T-helper 2 cell treated with Interferon-gamma antibody and Interleukin-4, amounts not matched to agents 5 μg/mL and 100 μg/mL, for 36 hours (primary cell): ENCODE measurements around the gene KCNJ5.

ENCODE experiments used
- DNase-seq: peaks from one replicate; pipeline ENCODE4 v3.0.0; 2021; ENCODE audit warnings: low spot score
- H3K27ac Mint-ChIP-seq: one replicate; pipeline ENCODE4 v1.8.0; 2021; ENCODE audit warnings: mild to moderate bottlenecking, mixed read lengths
- H3K27me3 Mint-ChIP-seq: one replicate; pipeline ENCODE4 v1.8.0; 2021; ENCODE audit warnings: low read depth, mixed read lengths
- H3K36me3 Mint-ChIP-seq: one replicate; pipeline ENCODE4 v1.8.0; 2021; ENCODE audit warnings: low read depth, mixed read lengths
- H3K4me1 Mint-ChIP-seq: one replicate; pipeline ENCODE4 v1.8.0; 2021; ENCODE audit warnings: low read depth, mixed read lengths
- H3K4me3 Mint-ChIP-seq: one replicate; pipeline ENCODE4 v1.8.0; 2022; ENCODE audit warnings: mild to moderate bottlenecking, moderate library complexity, mixed read lengths
- H3K9me3 Mint-ChIP-seq: one replicate; pipeline ENCODE4 v1.8.0; 2021; ENCODE audit warnings: mixed read lengths

KCNJ5 gene

DNA sequence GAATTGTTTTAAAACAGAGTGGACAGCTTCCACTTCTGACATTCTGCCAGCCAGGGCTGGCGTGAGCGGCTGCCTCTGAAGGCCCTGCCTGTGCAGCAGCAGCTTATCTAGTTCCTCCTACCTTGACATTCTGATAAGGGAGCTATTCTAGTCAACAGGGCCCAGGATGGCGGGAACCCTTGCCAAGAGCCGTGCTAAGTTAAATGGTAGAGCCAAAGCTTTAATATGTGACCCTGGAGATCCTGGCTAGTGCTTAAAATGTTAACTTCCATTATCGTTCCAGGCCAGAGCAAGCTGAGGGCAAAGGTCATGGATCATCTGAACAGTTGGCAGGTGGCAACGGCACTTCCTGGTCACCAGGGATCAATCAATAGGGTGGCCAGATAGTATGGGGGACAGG lies 3.5 kb downstream of the KCNJ5 start:
- H3K27ac Mint-ChIP-seq: no peak overlapping the region
- no peaks in the 10 kb centered on the region for H3K9me3 Mint-ChIP-seq
- H3K4me1 Mint-ChIP-seq: peaks cover 3% of the 10 kb centered on the region
- peaks cover 62% of the 10 kb centered on the region for H3K27me3 Mint-ChIP-seq
- no peak for DNase-seq
- H3K4me3 Mint-ChIP-seq: no peak overlapping the region
- no peaks in the 10 kb centered on the region for H3K36me3 Mint-ChIP-seq

DNA sequence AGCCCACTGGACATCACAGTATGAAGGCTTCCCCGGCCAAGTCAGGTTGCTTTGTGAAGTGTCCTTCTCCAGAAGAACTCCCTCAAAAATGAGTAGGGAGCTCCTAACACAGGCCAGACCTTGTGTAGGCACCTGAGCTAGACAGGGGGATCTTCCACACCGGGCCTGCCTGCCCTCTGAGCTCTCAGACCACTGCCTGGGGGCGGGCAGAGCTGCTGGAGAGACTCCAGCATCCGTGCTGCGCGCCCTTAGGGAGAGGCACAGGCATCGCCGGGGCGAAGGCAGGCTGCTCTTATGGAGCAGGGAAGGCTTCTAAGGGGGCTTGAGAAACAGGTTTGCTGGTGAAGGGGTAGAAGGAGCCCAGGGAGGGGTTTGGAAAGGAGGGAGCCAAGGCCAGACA lies 4.4 kb downstream of the KCNJ5 start:
- H3K27ac Mint-ChIP-seq: no peak overlapping the region
- H3K9me3 Mint-ChIP-seq: no peaks in the 10 kb centered on the region
- H3K4me1 Mint-ChIP-seq: peaks cover 3% of the 10 kb centered on the region
- H3K36me3 Mint-ChIP-seq: no peaks in the 10 kb centered on the region
- H3K4me3 Mint-ChIP-seq: no peak overlapping the region
- H3K27me3 Mint-ChIP-seq: peaks cover 60% of the 10 kb centered on the region
- DNase-seq: no peak

DNA sequence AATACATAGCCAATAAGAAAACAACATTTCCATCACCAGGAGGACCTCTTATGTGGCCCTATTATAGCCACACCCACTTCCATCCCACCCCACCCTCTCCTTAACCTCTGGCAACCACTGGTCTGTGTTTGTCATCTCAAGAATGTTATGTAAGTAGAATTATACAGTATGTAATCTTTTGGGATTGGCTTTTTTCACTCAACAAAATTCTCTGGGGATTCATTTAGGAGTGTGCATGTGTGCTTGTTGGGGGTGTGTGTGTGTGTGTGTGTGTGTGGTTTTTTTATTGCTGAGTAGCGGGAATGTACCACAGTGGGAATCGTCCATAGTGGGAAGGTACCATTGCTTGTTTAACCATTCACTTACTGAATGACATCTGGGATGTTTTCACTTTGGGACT lies 5.2 kb downstream of the KCNJ5 start:
- no peak overlapping the region for H3K27ac Mint-ChIP-seq
- peaks cover 61% of the 10 kb centered on the region for H3K27me3 Mint-ChIP-seq
- no peaks in the 10 kb centered on the region for H3K36me3 Mint-ChIP-seq
- H3K9me3 Mint-ChIP-seq: no peaks in the 10 kb centered on the region
- peaks cover 3% of the 10 kb centered on the region for H3K4me1 Mint-ChIP-seq
- no peak overlapping the region for H3K4me3 Mint-ChIP-seq
- no peak for DNase-seq

DNA sequence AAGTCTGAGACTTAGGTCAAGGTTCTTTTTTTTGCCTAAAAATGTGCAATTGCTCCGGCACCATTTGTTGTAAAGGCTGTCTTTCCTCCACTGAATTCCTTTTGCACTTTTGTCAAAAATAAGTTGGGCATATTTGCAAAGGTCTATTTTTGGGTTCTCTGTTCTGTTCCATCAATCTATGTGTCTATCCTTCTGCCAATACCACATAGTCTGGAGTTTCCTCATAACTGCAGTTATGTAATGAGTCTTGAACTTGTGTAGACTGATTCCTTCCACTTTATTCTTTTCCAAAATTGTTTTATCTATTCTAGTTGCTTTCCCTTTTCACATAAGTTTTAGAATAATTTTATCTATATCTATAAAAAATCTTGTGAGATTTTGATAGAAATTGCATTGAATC lies 6.7 kb downstream of the KCNJ5 start:
- H3K4me1 Mint-ChIP-seq: peaks cover 3% of the 10 kb centered on the region
- no peak overlapping the region for H3K4me3 Mint-ChIP-seq
- no peaks in the 10 kb centered on the region for H3K9me3 Mint-ChIP-seq
- H3K36me3 Mint-ChIP-seq: no peaks in the 10 kb centered on the region
- H3K27ac Mint-ChIP-seq: no peak overlapping the region
- peaks cover 55% of the 10 kb centered on the region for H3K27me3 Mint-ChIP-seq
- no peak for DNase-seq

DNA sequence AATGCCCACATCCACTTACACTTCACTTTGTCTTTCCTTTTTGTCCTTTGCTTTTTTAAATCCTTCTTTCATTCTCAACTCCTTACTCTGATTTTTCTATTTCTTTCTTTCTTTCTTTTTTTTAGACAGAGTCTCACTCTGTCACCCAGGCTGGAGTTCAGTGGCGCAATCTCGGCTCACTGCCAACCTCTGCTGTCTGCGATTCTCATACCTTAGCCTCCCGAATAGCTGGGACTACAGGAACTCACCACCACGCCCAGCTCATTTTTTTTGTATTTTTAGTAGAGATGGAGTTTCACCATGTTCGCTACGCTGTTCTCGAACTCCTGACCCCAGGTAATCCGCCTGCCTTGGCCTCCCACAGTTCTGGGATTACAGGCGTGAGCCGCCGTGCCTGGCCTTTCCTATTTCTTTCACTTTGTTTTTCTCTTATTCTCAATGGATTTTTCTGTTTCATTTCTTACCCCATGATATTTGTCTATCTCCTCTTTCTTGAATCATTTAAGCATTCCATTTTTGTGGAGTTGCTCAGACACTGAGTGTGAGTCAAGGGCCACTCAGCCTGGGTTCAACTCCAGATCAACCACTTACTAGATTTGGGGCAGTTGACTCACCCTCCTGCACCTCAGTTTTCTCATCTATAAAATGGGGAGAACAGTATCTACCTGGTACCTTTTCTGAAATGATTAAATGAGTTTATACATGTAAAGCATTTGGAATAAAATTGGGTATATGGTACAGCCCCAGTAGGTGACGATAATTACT lies 7.6 kb downstream of the KCNJ5 start:
- no peak for DNase-seq
- H3K4me3 Mint-ChIP-seq: no peak overlapping the region
- peaks cover 3% of the 10 kb centered on the region for H3K4me1 Mint-ChIP-seq
- H3K9me3 Mint-ChIP-seq: no peaks in the 10 kb centered on the region
- H3K27ac Mint-ChIP-seq: no peak overlapping the region
- peaks cover 58% of the 10 kb centered on the region for H3K27me3 Mint-ChIP-seq
- H3K36me3 Mint-ChIP-seq: no peaks in the 10 kb centered on the region

DNA sequence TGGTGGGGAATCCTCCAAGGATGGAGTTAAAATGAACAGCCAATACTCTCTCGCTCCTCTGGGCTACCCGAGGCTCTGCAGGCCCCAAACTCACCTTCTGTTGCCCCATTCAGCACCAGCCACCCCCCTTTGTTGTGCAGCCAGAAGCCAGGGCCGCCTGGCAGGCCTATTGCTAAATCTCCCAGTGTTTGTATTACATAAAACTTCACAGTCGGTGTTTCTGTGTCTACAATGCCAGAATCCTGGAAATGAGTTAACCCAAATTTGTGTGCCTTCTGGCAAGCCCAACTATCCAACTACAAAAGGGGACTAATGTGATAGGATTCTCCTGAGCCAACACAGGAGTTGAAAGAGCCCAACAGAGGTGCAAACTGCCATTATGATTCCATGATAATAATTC lies 9.3 kb downstream of the KCNJ5 start:
- Mint-ChIP-seq H3K4me1 (no peaks in the 10 kb centered on the region), H3K36me3 (no peaks in the 10 kb centered on the region), H3K9me3 (no peaks in the 10 kb centered on the region), H3K27ac (no peak overlapping the region), H3K27me3 (peaks cover 64% of the 10 kb centered on the region), H3K4me3 (no peak overlapping the region)
- DNase-seq: no peak

DNA sequence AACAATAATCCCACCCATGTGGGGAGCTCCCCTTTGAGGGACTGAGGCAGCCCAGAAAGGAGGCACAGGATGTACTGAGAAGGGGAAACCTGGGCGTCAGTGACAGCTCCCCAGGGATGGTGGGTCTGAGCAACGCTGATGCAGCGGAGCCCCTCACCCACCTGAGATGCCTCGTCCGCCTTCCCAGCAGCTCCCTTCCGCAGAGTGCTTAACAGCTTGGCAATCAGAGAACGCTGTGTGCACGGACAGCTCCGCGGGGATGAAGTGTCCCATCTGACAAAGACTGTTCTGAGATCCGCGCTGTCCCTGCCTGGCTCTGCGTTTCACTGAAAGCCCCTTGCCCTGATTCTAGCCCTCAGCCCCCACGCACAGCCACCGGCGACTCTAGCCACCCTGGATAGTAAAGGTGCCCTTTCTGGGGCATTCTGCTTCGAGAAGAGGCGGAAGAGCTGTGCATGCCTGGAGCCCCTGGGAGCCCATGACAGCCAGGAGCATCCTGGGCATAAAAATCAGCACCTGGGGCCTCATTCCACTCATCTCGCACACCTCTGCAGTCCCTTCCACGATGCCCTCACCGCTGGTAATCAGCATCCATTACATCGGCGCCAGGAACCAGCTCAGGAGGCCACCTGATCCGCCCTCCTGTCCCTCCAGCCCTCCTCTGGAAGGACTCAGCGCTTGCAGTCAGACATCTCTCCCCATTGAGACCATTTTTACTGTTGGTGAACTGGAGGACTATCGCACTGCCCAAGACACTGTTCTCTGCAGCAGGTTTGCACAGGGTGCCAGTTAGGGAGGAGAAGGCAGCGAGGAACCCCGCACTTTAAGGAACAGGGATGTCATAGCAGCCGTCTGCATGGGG lies 10.7 kb downstream of the KCNJ5 start:
- no peak overlapping the region for H3K4me3 Mint-ChIP-seq
- H3K27me3 Mint-ChIP-seq: peaks cover 69% of the 10 kb centered on the region
- H3K9me3 Mint-ChIP-seq: no peaks in the 10 kb centered on the region

DNA sequence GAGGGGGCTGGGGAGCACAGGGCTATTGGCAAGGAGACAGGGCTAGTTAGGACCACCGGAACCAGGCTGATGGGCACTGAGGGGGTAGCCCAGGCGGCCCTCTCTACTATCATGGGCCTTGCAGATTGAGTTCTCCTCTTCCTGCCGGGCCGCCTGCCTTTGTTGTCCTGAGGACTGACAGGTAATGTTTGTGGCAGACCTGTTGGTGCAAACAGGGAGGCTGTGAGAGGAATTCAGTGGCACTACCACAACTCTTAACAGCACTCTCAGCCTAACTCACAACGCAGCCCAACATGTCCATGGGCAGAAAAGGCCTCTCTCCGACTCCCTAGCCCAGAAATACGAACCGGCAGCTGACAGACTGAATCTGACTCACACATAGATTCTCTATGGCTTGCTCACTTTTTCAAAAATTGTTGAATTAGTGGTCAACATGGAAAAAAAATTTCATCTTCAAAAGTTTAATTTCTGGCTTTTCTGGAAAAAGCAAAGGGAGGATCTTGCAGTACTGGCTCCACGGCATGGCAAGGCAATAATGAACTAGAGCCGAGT lies 11.4 kb downstream of the KCNJ5 start:
- no peak for DNase-seq
- H3K9me3 Mint-ChIP-seq: no peaks in the 10 kb centered on the region
- peaks cover 8% of the 10 kb centered on the region for H3K4me1 Mint-ChIP-seq
- H3K27me3 Mint-ChIP-seq: peaks cover 71% of the 10 kb centered on the region
- no peaks in the 10 kb centered on the region for H3K36me3 Mint-ChIP-seq
- H3K4me3 Mint-ChIP-seq: no peak overlapping the region
- no peak overlapping the region for H3K27ac Mint-ChIP-seq

More for the DNA sequence above, 10.7 kb downstream of the KCNJ5 start:
- H3K36me3 Mint-ChIP-seq: no peaks in the 10 kb centered on the region
- H3K4me1 Mint-ChIP-seq: peaks cover 8% of the 10 kb centered on the region
- no peak for DNase-seq
- H3K27ac Mint-ChIP-seq: no peak overlapping the region

DNA sequence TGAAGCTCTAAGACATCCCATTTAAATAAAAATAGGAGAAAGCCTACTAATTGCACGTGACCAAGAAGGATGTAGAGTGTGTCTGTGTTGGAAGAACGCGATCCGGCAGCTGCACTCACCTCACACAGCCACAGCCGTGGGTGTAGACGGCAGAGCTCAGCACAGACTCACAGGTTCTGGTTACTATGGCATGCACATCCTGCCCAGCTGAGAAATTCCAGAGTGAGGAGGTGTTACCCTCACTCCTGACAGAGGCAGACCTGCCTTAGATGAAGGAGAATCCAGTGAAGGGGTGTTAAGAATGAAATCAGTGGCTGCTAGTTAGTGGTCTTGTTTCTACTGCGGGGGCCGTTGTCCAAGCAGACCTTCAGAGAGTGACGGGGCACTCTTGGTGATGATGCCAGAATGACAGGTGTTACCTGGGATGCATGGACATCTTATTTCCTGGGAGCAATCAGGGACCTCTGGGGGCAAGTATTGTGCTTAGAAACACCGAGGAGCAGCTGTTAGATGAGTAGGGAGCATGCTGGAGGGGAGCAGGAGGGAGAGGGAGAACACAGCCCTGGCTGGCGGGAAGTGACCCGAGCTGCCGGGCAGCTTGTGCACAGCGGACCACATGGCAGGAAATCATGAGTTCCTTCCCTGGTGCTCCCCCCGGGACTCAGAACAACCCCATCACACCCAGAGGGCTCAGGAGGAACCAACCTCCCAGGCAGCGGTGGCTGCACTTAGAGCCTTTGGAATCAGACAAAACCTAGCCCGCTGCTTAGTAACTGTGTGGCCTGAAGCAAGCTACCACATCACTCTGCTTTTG lies 12.3 kb downstream of the KCNJ5 start:
- Mint-ChIP-seq H3K27me3 (peaks cover 72% of the 10 kb centered on the region), H3K9me3 (no peaks in the 10 kb centered on the region), H3K4me1 (peaks cover 8% of the 10 kb centered on the region), H3K27ac (no peak overlapping the region), H3K36me3 (no peaks in the 10 kb centered on the region), H3K4me3 (no peak overlapping the region)
- DNase-seq: no peak

DNA sequence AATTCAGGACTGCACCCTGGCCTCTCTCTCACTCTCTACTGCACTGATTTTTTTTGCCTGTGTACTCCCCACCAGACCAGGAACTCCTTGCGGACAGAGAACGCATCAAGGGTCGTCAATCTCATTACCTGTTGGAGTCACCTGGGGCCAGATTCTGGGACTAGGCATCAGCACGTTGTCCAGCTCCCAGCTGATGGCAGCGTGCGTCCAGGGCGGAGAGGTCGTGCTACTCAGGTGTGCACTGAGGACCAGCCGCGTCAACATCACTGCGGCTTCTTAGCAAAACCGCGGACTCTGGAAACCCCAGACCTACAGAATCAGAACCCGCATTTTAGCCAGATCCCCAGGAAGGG lies 13.1 kb downstream of the KCNJ5 start:
- Mint-ChIP-seq H3K9me3 (no peaks in the 10 kb centered on the region), H3K27ac (no peak overlapping the region), H3K4me1 (peaks cover 8% of the 10 kb centered on the region), H3K36me3 (no peaks in the 10 kb centered on the region), H3K27me3 (peaks cover 73% of the 10 kb centered on the region), H3K4me3 (peak overlapping the region; percentile 7)
- DNase-seq: no peak

DNA sequence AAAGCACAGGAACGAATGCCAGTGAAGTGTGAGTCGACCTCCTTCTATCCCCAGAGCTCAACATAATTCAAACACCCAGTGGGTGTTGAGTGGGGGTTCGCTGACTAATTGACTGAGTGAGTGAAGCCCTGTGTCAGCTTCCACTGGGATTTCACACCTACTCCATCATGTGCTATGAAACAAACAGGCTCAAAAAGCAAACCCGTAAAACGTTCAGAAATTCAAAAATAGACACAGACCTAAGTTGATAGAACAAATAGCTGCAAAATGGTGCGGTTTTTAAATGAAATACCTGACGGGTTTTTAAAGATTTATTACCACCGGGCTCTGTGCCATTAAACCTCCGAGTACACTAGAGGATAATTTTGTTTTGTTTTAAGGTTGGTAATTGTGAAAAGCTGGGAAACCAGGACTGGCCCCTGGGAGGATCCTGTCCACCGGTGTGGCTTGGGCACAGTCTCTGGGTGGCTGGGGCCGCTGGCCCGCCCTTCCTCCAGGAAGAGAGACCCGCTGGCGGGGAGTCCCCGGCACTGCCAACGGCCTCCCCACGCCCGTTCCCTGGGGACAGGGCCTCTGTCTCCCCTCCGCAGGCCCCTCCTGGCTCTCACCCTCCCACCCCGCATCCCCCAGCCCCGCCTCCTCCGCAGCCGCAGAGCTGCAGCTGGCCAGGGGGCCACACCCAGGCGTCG lies 13.6 kb downstream of the KCNJ5 start:
- Mint-ChIP-seq H3K27me3 (peaks cover 75% of the 10 kb centered on the region), H3K9me3 (no peaks in the 10 kb centered on the region), H3K4me1 (peaks cover 8% of the 10 kb centered on the region), H3K4me3 (peak overlapping the region; percentile 7), H3K27ac (no peak overlapping the region), H3K36me3 (no peaks in the 10 kb centered on the region)
- no peak for DNase-seq

DNA sequence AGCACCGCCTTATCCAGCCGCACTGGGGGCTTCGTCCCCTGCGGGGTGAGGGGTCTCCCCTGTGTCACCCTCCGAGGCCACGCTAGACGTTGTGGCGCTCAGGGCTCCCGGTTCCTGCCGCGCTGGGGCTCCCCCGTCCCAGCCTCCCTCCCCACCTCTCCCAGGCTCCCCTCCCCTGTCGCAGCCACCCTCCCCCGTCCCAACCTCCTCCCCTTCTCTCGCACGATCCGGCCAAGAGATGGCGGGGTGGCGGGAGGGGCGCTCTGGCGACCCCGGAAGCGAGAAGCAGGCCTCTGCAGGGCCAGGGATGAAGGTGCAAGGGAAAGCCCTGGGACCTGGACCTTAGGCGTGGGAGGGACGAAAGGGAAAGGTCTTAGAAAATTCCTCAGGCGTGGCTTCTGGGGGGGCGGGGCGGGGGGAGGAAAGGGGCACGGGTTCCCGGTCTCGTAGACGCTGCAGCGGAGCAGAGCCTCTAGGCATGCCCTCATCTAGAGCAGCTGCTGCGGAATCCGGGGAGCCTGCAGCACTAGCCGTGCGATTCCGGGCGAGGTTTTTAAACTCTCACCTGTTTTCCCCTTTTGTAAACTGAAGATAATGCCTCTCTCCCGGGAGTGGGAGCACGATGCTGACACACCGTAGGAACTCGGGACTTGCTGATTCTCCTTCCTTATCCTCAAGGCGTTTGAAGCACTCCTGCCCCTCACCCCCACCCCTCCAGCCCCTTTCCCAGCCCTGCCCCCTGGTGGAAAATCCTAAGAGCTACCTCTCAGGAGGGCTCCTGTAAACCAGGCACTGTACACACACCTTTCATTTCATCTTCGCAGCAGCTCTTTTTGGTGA lies 14.4 kb downstream of the KCNJ5 start:
- H3K9me3 Mint-ChIP-seq: no peaks in the 10 kb centered on the region
- peak overlapping the region; percentile 75 for H3K4me3 Mint-ChIP-seq
- no peak for DNase-seq
- H3K4me1 Mint-ChIP-seq: peaks cover 8% of the 10 kb centered on the region
- no peaks in the 10 kb centered on the region for H3K36me3 Mint-ChIP-seq
- no peak overlapping the region for H3K27ac Mint-ChIP-seq
- H3K27me3 Mint-ChIP-seq: peaks cover 70% of the 10 kb centered on the region
